Neutrophil (primary cell): ENCODE data around the gene FBXL17.

Source experiments
- H3K27ac ChIP-seq: fragments of 200-600 bp; sonication (generic); 2 replicates; pipeline ENCODE4 v1.5.1; 2016; ENCODE audit warnings: mild to moderate bottlenecking, moderate library complexity
- H3K27me3 ChIP-seq: fragments of 200-600 bp; sonication (generic); 2 replicates; pipeline ENCODE4 v1.6.0; 2016; ENCODE audit warnings: mild to moderate bottlenecking
- H3K36me3 ChIP-seq: fragments of 200-600 bp; sonication (generic); 2 replicates; pipeline ENCODE4 v1.5.1; 2017
- H3K4me1 ChIP-seq, 2 experiments: fragments of 200-600 bp in 1 of 2; sonication (generic) in 1 of 2; 1 replicate in 1 of 2; 2 replicates in 1 of 2; pipeline versions ENCODE4 v1.5.1 to v1.6.1; 2013 to 2016; ENCODE audit warnings: low read depth in 1 of 2, low read length in 1 of 2, mild to moderate bottlenecking in 1 of 2, moderate library complexity in 1 of 2; ENCODE audit not compliant: control insufficient read depth in 1 of 2, insufficient read depth in 1 of 2
- H3K4me3 ChIP-seq, 2 experiments: fragments of 200-600 bp in 1 of 2; sonication (generic) in 1 of 2; 1 replicate in 1 of 2; 2 replicates in 1 of 2; pipeline ENCODE4 v1.5.1; 2013 to 2016; ENCODE audit warnings: low read depth in 1 of 2, low read length in 1 of 2, mild to moderate bottlenecking in 1 of 2, moderate library complexity in 1 of 2
- H3K9me3 ChIP-seq: fragments of 200-600 bp; sonication (generic); 2 replicates; pipeline ENCODE4 v1.5.1; 2016
- TF ChIP-seq, protein P1 (sequence below): fragments of 200-600 bp; sonication (generic); IDR thresholded peaks from 2 replicates; pipeline ENCODE4 v1.5.1; 2016; ENCODE audit warnings: antibody characterized with exemption

Gene FBXL17

DNA sequence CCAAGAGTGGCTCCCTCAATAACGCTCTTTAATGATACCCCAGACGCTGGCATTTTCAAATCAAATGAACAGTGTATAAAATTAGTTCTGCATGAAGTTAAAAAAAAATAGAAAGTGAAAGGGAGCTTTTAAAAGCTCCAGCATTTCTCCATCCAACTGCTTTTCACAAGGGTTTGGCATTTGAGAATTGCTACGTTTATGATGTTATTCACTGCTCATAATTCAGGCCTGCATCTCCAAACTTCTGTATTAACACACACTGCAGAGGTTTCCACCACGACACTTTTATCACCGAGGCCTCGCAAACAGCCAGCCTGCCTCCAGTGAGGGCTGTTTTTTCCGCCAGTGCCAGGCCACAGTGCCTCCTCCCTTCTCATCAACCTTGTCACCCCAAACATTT lies 505.6 kb downstream of the FBXL17 start:
- no peaks in the 10 kb centered on the region for H3K36me3 ChIP-seq
- no peaks in the 10 kb centered on the region for H3K4me1 ChIP-seq
- H3K4me3 ChIP-seq: no peak overlapping the region
- TF ChIP-seq, protein P1, sequence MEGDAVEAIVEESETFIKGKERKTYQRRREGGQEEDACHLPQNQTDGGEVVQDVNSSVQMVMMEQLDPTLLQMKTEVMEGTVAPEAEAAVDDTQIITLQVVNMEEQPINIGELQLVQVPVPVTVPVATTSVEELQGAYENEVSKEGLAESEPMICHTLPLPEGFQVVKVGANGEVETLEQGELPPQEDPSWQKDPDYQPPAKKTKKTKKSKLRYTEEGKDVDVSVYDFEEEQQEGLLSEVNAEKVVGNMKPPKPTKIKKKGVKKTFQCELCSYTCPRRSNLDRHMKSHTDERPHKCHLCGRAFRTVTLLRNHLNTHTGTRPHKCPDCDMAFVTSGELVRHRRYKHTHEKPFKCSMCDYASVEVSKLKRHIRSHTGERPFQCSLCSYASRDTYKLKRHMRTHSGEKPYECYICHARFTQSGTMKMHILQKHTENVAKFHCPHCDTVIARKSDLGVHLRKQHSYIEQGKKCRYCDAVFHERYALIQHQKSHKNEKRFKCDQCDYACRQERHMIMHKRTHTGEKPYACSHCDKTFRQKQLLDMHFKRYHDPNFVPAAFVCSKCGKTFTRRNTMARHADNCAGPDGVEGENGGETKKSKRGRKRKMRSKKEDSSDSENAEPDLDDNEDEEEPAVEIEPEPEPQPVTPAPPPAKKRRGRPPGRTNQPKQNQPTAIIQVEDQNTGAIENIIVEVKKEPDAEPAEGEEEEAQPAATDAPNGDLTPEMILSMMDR: no peak
- no peak overlapping the region for H3K27ac ChIP-seq
- H3K27me3 ChIP-seq: no peaks in the 10 kb centered on the region
- H3K9me3 ChIP-seq: no peaks in the 10 kb centered on the region

DNA sequence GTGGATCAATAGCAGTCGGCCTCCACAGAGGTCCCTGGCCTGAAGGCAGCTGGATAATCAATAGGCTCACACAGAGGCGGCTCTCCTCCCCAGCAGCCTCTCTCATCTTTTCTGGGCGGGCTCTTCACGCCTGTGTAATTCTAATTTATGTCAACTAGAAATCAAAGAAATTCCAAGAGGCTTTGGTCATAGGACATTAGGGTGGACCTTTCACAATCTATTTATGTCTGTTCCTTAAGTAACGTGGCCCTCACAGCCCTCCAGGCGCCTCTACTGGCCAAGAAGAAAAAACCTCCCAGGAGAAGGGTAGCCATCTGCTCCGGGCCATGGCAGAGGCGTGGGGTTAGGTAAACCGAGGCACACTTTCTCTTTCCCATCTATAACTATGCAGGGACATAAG lies 506.1 kb downstream of the FBXL17 start:
- H3K36me3 ChIP-seq: no peaks in the 10 kb centered on the region
- TF ChIP-seq, protein P1: no peak
- no peak overlapping the region for H3K4me3 ChIP-seq
- H3K4me1 ChIP-seq: no peaks in the 10 kb centered on the region
- no peaks in the 10 kb centered on the region for H3K27me3 ChIP-seq
- no peak overlapping the region for H3K27ac ChIP-seq
- no peaks in the 10 kb centered on the region for H3K9me3 ChIP-seq

DNA sequence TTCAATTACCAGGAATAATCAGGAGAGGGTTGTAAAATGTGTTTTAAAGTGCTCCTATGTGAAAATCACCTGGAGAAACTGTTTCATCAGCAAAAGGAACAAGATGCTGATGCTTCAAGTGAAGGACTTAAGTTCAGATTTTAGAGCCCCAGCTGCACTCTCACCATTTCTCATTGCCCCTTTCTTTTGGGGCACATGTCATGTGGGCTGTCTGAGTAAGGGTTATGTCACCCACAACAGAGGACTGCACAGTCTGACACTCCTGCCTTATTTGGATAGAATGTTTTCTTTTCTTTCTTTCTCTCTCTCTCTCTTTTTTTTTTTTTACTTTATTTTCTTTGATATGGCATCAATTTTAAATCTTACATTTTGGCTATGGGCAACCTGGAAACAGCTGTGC lies 507.1 kb downstream of the FBXL17 start:
- no peaks in the 10 kb centered on the region for H3K9me3 ChIP-seq
- H3K36me3 ChIP-seq: no peaks in the 10 kb centered on the region
- no peaks in the 10 kb centered on the region for H3K27me3 ChIP-seq
- TF ChIP-seq, protein P1: no peak
- H3K4me3 ChIP-seq: no peak overlapping the region
- no peaks in the 10 kb centered on the region for H3K4me1 ChIP-seq
- H3K27ac ChIP-seq: no peak overlapping the region

DNA sequence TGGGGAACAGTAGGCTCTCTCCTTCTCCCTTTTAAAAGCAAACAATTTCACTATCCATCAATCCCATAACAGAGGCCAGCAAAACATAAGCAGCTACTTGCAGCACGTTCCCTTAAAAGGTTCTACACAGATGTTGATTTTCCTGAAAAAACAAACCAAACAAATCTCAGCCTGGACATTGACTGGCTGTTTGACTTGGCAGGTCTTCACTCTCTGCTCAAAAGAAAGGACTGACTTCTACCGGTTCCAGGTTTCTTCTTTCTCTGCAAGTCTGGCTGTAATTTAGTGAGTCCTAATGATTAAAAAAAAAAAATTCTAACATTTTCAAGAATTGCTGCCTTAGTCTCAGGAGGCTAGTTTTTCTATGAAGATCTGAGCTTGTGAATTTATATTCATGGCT lies 508.0 kb downstream of the FBXL17 start:
- no peaks in the 10 kb centered on the region for H3K4me1 ChIP-seq
- no peak overlapping the region for H3K27ac ChIP-seq
- no peaks in the 10 kb centered on the region for H3K27me3 ChIP-seq
- no peaks in the 10 kb centered on the region for H3K36me3 ChIP-seq
- TF ChIP-seq, protein P1: no peak
- no peak overlapping the region for H3K4me3 ChIP-seq
- H3K9me3 ChIP-seq: no peaks in the 10 kb centered on the region

DNA sequence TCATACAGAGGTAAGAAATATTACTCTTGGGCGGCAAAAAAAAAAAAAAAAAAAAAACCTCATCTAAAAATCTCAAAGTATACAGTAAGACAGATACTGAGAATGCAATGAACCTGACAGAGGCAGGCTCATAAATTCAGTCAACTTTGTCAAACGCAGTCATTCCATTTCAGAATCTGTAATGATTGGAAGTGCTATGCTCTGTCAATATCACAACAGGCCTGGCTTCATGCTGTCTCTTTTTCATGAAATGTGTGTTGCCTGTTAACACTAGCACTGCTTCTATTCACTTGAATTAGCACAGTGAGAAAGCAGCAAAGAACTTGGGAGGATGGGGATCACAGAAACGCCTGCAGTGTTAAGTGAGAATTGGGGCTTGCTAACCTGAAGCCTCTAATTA lies 510.9 kb downstream of the FBXL17 start:
- H3K4me3 ChIP-seq: no peak overlapping the region
- H3K27me3 ChIP-seq: no peaks in the 10 kb centered on the region
- no peaks in the 10 kb centered on the region for H3K9me3 ChIP-seq
- H3K36me3 ChIP-seq: no peaks in the 10 kb centered on the region
- H3K4me1 ChIP-seq: no peaks in the 10 kb centered on the region
- H3K27ac ChIP-seq: no peak overlapping the region
- TF ChIP-seq, protein P1: no peak
